Stimulated activated CD4-positive, alpha-beta T cell treated with anti-CD3 and anti-CD28 coated beads, Interleukin-4, amount 100 ng/mL, for 24 hours (primary cell): ENCODE measurements around the gene ASTN2.

Experiments used
- DNase-seq: peaks from one replicate; pipeline ENCODE4 v3.0.0-alpha.2; 2020

ASTN2 gene

DNA sequence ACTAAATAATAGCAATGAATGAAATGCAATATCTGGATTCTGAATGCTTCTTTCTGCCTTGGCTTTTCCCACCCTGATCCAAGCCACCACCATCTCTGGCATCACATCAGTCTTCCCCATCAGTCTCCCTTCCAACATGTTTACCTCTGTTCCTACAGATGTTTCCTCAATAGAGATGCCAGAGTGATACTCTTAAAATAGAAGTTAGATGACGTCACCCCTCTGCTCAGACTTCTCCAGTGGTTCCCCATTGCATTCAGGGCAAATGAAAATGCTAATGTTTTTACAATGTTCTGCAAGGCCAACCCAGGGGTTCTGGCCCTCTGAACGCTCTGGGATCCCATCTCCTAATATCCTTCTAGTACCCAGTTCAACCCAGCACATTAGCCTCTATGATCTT, 422.0 kb downstream of the ASTN2 start:
- no peak for DNase-seq

DNA sequence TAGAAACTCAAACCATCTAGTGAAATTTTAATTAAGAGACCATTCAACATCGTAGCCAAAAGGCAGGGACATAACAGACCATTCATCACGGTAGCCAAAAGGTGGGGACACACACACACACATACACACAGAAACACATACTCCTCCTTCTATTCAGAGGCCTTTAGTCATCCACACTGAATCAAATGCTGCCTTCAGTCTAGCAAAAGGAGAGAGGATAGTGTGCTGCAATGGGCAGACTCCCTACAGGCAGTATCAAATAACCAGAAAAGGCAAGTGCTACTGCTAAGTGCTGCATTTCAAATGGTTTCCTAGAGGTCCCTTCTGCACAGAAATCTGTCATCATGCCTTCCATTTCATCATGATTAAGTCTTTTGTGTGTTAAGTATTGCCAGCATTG, 423.8 kb downstream of the ASTN2 start:
- DNase-seq: no peak

DNA sequence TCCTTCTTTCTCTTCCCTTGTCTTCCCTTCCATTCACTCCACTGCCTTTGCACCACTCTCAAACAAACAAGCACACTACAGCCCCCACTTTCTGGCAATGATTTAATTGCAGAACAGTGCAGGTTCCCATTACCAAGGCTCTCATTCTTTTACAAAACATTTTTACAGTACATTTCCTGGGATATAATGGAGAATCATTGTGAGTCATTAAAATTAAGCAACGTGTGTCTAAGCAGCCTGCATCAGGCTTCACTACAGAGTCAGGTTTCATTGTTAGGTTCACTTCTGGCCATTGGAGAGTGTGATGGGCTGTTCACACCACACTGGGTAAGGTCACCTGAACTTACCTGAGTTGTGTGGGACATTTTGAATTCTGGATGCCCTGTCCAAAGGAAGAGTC, 424.3 kb downstream of the ASTN2 start:
- no peak for DNase-seq

DNA sequence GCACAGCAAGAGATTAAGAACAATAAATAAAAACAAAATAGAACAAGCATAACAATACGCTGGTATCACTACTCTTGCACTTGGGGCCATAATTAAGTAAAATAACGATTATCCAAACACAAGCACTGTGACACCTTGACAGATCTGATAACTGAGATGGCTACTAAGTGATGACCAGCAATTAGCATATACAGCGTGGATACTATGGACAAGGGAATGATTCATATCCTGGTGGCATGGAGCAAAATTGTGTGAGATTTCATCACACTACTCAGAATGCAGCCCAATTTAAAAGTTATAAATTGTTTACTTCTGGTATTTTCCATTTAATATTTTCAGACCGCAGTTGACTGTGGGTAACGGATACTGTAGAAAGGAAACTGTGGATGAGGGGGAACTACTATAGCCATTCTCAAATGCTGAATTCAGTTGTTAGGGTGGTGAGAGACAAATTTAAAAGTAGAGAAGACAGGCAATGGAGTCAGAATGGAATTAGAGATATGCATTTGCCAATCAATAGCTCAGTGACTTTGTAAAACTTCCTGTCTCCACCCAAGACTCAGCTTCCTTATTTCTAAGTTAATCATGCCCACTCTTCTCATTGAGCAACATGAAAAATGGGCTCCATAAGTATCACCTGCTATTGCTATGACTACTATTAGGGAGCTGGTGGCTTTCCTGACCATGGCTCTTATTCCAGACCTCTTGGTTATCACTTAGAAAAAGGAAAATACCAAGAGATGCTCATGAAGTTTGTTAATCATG, 427.0 kb downstream of the ASTN2 start:
- DNase-seq: no peak

DNA sequence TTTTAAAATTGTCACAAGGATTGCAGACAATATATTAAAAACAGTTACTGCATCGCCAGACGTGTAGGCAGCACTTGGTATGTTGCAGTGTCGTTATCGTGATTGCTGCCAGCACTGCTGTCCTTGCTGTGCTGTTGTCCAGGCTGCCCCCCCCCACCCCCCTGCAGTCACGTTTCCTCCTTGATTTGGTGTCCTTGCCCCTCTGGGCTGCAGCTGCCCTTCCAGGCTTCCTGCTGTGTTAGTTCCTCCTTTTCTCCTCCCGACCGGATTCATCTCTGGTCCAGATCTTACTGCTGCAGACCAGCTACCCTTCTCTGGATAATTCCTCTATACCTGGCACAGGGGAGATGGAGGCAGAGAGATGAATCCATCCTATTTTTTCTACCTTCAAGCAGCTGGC, 428.8 kb downstream of the ASTN2 start:
- no peak for DNase-seq

DNA sequence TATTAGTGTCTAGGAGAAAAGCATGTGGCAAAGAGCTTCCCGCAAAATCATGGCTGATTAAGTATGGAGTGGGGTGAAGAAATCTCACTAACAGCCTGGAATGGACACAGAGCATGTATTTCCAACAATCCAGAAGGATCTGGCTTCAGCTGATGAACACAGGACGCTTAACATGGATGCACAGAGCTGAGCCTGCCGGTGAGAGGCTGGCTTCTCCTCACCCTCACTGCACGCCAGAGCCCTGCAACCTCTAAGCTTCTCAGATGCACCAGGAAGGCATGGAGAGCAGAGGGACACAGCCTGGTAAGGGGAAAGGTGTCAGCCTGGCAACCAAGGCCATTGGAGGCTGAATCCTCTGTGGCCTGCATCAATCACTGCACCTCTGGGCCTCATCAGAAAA, 429.3 kb downstream of the ASTN2 start:
- DNase-seq: no peak

DNA sequence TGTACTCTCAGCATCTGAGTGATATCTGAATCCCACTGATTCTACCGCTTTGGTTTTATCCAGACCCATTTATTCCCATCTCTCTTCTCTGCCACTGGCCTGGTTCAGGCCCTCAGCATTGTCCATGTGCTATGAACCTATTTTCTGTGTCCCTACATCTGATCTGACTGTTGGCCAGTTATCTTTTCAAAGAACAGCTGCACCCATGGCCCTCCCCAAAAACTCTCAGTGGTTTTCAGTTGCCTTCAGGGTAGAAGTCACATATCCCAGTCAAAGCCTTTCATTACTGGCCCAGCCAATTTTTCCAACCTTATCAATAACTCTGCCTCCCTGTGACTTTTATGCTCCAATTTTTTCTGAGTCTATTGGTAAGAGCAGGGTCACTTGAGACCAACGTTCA, 430.7 kb downstream of the ASTN2 start:
- DNase-seq: no peak

DNA sequence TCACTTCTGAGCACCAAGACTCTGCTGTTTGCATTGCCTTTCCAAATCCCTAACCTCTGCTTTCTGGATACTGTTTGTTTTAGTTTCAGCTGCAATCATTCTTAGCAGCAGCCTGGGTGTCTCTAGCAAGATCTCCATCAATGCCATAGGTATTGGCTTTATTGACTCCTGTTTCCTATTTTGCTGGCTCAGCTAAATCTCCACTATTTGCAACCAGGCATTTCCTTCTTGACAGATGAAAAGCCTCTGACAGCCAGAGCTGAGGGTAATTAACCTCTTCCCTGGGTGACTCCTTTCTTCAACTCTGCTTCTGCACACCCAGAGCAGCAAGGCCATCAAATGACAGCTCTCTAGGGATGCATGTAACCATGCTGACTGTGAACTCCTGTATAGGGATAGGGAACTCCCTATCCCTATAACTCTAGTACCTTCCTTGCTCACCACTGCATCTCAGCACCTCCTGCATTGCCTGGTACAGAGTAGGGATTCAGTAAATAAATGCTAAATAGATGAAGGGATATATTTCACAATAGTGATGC, 434.2 kb downstream of the ASTN2 start:
- DNase-seq: no peak

DNA sequence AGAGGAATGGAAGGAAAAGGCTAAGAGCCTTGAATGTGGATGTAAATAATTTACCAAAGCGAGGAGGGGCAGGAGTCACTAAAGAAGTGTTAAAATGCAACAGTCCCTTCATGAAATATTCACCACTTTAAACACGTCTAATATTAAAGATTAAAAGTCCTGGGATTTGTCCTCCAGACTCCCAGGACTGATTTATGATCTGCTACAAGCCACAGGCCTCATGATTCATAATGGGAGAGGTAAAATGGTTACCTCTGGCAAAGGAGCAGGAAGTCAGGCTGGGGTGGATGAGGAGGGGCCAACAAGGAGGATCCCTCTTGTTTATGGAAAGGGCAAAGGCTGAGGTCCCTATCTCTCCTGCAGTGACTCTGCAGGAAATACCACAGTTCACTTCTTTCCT, 435.4 kb downstream of the ASTN2 start:
- DNase-seq: no peak

DNA sequence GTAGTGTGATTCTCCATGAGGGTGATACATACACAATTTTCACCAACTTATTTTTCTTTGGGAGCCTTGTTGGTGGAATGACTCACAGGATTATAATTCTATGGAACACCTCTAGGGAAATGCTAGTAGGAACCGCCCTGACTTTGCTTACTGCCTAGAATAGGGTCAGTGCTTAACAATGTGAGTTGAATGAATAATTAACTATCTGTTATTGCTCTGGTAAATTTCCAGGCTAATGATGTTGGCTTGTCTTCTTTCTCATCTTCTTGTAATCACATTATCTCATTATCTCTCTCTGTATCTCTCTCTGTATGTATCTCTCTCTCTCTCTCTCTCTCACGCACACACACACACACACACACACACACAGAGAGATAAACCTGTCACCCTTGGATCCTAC, 436.7 kb downstream of the ASTN2 start:
- no peak for DNase-seq

DNA sequence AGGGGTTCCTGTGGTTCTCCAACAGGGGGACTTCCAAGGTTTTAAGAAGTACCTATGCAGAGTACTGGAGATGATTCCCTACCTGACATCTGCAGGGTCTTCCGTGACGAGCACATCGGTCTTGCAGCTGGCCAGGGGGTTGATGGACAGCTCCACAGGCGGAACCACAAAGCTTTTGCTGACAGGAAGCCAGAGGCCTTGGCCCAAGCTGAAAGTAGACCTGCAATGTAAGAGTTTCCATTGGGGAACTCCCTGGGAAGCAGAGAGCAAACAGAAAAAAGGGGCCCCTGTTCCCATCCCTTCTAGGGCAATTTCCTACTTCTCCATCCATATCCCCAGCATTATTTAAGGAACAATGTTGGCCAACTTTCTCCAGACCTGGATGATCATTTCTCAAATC, 439.7 kb downstream of the ASTN2 start:
- no peak for DNase-seq

DNA sequence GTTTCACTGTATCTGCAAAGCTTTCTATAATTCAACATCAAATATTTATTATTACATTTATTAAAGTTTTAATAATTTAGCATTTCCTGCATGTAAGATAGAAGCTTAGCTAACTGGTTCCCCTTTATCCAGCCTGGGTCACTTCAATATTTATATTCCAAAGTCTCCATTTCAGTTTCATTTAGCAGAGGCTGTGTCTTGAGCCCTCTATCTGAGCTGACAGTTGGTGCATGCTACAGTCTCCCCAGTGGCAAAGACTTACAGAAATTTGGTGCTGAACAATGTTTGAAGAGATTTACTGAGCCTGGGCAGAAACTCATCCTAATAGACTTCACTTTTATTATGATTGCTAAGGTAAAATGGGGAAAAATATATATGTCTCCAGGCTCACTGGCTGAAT, 448.7 kb downstream of the ASTN2 start:
- no peak for DNase-seq

DNA sequence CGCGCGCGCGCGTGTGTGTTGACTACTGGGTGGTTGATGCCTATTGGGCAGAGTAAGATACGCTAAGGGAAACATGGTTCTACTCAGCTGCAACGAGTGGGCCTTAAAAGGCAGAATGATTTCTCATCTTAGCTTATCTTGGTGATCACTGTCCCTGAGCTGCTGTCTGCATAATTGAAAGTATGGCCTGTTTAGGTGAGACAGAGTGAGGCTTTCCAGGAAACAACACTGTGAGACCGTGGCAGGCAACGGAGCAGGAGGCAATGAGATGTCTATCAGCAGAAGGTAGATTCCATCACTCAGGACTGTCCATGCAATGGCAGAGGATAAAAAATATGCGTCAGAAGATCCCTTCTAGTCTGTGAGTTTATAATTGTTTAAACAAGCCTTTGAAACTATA, 450.6 kb downstream of the ASTN2 start:
- DNase-seq: no peak

DNA sequence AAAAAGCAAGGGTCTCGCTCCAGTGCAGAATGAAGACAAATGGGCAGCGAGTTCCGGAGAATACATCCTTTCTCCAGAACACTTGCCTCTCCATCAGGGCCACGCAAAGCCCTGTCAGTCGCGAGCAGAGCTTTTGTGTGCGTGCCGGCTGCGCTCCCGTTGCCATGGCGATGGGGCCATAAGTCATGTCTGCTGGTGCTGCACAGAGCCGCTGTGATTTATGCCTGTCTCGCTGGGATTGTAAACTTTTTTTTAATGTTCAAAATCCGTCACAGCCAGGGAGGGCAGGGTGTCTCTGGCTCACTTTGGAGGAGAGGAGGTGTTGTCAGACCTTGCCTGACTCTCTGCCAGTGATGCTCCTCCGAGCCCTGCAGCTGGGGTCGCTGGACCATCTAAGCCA, 455.0 kb downstream of the ASTN2 start:
- no peak for DNase-seq

DNA sequence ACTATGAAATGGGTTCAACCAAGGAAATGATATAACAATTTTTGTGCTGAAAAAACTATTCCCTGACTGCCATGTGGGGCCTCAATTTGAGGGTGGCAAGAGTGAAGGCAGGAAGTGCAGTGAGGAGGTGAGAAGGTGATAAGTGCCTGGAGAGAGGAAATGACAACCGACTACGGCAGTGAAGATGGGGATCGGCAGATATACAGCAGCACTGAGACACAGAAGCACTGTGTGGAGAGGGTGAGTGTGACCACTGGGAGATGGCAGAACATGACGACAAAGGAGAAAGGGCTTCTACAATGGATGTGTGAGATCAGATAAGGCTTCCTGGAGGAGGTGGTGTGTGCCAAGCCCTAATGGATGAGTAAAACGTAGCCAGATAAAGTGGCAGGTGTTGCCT, 456.0 kb downstream of the ASTN2 start:
- no peak for DNase-seq

DNA sequence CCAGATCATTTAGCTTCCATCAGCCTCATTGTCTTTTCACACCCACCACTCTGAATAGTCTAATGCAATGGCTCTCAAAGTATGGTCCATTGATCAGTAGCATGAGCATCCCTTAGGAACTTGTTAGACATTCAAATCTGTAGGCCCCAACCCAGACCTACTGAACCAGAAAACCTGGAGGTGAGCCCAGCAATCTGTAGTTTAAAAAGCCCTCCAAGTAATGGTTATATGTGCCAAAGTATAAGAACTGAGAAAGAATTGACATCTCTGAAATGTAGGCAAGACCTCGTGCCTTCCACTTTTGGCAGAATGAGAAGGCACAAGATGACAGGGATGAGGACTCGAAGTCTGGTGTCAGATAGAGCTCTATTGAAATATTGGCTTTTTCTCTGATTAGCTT, 460.1 kb downstream of the ASTN2 start:
- no peak for DNase-seq

DNA sequence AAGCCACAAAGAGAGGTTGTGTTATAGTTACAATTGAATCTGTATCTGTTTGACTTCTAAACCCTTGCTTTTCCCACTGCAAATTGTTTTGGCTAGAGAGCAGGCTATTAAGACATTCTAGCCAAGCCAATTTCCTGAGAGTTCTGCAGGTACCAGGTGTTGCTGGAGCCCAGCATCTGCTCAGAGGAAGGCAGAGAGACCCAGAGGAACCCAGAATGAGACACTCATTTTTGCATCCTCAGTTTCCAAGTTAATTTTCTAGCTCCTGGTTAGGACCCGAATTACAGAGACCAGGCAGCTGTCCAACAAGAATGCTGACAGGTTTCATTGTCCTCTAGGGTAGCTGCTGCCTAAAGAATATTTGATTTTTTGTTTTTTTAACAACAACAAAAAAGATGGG, 461.6 kb downstream of the ASTN2 start:
- DNase-seq: no peak

DNA sequence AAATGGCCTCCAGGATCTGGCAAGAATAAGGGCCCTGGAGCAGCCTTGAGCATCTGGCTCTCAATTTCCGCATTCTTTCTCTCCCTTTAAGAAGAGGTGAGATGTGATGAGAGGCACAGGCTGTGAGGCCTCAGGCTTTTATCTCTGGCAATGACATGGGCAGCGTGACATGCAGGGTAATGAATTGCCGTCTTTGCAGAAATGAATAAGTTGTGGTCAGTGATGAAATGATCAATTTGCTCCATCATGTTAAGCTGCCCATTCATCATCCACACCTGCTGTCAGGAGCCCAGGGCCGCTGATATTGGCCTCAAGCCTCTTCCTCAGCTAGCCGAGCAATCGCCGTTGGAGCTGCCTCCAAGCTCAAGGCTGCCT, 462.4 kb downstream of the ASTN2 start:
- no peak for DNase-seq

DNA sequence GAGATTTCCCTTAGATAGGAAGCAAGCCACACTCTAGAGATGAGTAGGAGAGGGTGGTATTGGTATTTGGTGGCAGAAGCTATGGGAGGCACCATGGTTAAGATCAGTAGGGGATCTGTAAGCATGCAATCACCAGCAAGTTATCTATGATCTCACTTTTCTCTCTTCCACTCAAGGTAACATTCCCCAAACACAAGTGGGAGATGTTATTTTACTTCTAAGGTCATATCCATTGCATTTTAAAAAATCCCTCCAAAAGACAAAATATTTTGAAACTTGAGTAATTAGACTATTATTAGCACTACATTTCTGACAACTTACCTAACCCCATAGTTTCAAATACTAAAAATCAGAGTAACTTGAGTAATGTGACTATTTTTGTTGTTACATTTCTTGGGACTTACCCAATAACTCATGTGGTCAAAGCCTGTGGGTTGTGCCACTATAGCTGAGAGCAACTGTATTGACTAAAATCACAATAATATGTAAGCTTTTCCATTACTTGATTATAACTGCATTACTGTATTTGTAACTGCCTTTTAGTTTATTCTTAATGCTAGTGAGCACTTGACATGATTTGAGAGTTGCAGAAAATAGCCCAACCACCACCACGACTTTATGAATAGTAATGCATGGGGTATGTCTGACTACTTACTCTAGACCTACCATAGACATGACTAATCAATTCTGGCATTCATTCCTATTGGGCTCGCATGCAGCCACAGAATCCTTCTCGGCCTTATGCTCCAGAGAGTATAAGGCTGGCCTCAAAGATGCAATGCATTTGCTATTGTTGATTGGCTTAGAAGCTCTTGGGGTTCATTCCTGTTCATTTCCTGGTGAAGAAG, 463.0 kb downstream of the ASTN2 start:
- DNase-seq: no peak

DNA sequence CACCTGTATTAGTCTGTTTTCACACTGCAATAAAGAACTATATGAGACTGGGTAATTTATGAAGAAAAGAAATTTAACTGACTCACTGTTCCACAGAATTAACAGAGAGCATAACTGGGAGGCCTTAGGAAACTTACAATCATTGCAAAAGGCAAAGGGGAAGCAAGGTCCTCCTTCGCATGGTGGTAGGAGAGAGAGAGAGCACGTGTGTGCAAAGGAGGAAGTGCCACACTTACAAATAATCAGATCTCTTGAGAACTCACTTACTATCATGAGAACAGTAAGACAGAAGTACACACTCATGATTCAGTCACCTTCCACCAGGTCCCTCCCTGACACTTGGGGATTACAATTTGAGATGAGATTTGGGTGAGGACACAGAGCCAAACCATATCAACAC, 469.0 kb downstream of the ASTN2 start:
- no peak for DNase-seq

DNA sequence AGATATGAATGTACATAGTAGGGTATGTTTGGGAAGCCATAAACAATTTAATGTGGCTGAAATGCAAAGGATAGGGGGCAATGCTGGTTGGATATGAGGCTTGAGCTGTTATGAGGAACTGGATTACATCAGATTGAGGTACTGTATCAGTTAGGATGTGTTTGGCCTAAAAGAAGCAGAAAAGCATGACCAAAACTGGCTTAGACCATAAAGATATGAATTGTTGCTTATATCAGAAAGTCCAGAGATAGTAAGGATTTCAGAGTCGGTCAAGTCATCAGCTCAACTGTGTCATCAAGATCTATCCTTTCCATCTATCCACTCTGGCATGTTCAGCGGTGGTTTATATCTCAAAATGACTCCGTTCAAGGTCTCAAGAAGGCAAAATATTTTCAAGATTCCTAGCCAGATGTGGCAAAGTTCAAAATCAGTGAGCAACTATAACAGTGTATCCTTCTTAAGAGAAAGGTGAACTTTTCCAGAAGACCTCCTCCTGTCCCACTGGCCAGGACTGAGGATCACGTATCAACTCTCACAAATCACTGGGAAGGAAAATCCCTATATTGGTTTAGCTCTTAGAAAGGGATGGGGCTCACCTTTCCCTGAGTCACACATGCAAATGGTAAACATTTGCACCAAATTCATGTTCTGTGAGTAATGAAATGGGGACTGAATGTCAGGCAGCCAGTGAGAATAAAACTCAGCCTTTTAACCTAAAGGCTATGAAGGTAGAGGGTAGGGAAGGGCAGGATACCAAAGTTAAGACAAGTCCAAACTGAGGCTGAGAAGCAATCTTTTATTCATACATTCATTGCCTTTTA, 469.9 kb downstream of the ASTN2 start:
- no peak for DNase-seq

DNA sequence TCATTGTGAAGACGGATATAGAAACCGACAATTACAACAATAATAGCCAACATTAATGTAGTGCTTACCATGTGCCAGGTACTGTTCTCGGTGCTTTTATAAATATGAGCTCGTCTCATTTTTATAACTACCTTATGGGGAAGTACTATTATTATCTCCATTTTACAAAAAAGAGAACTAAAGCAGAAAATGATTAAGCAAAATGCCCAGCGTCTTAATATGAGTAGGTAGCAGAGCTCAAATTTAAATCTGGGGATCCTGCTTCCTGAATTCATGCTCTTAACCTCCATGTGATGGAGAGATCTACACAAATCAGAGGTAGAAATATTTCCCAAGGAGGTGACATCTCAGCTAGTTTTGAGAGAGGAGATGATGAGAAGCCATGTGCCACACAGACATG, 470.9 kb downstream of the ASTN2 start:
- no peak for DNase-seq

DNA sequence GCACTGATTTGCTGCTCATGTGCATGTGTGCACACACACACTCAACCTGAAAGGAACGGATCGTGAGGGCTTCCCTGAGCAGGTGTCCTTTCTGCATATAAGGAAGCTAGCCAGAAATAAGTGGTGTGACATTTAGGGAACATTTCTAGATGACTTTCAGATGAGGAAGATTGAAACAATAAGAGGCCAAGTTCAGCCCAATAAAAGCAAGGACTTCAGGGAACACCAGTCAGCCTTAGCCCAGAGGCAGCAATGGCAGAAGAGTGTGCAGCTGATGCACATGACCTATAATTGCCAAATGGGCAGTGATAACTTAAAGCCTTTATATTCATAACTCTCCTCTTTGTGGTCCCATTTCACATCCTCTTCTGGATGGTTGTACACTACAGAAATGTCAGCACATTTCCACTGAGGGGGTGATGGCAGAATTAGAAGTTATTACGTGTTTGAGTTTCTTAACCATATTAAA, 472.2 kb downstream of the ASTN2 start:
- DNase-seq: no peak
